Fibroblast of the aortic adventitia (primary cell): ENCODE data around the gene THRB. TPM values are rescaled to one million over a fixed set of nuclear protein-coding genes. Genes with fewer than 3 reads are reported as not detected.

Experiments used
- DNase-seq: peaks from one replicate; pipeline ENCODE4 v3.0.0-alpha.2; 2010; ENCODE audit warnings: low read depth
- H3K4me3 ChIP-seq: 2 replicates; pipeline ENCODE4 v1.5.1; 2011; ENCODE audit warnings: low read depth, mild to moderate bottlenecking, control low read depth, low read length, moderate library complexity
- CTCF ChIP-seq: IDR thresholded peaks from 2 replicates; pipeline ENCODE4 v1.5.1; 2011; ENCODE audit warnings: mild to moderate bottlenecking, low read length, control low read depth, inconsistent platforms; ENCODE audit not compliant: insufficient read depth
- total RNA-seq: library from RNA; depleted of rRNA; stranded (reverse); fragments of >200 nt; gene quantifications from 2 replicates; pipeline ENCODE4 v1.2.3, GENCODE V29; 2012; ENCODE audit warnings: low replicate concordance

The THRB gene
- total RNA-seq, 1 donor = 4.7 TPM

- no peak for TF ChIP-seq CTCF
- DNase-seq = no peak
- H3K4me3 ChIP-seq = no peak overlapping the region
These were observed 35.8 kb upstream of the THRB start for GRCh38 chr3:24530471-24530870.

- no peak for TF ChIP-seq CTCF
- H3K4me3 ChIP-seq = no peak overlapping the region
- no peak for DNase-seq
These were observed 34.6 kb upstream of the THRB start for GRCh38 chr3:24529210-24529609.

GRCh38 chr3:24526640-24527212 is 32.1 kb upstream of the THRB start:
- DNase-seq = no peak
- TF ChIP-seq CTCF = no peak
- no peak overlapping the region for H3K4me3 ChIP-seq

- H3K4me3 ChIP-seq = no peak overlapping the region
- no peak for DNase-seq
- TF ChIP-seq CTCF = no peak
These were observed 30.9 kb upstream of the THRB start for GRCh38 chr3:24525557-24525956.

- no peak for TF ChIP-seq CTCF
- DNase-seq = no peak
- no peak overlapping the region for H3K4me3 ChIP-seq
These were observed 30.4 kb upstream of the THRB start for GRCh38 chr3:24525022-24525421.

- no peak for DNase-seq
These were observed 29.5 kb upstream of the THRB start for GRCh38 chr3:24523988-24524727.

More at GRCh38 chr3:24523988-24524727, 29.5 kb upstream of the THRB start:
- H3K4me3 ChIP-seq = no peak overlapping the region
- TF ChIP-seq CTCF = no peak
